OCI-LY7 (cell line): ENCODE measurements around the gene USP25. TPM values are rescaled to one million over a fixed set of nuclear protein-coding genes. Genes with fewer than 3 reads are reported as not detected.

ENCODE experiments used
- BruUV-seq: library from RNA; stranded (reverse); fragments of 400-500 nt; replicated peaks from 2 replicates; lab custom pipeline; 2021; lab: Mats Ljungman, UMichigan
- CTCF ChIA-PET: fragments of 300-600 bp; sonication (Branson Sonifier 250); formaldehyde crosslinking; loops from one replicate; lab custom pipeline; 2022; ENCODE audit warnings: antibody characterized with exemption; ENCODE audit not compliant: unreplicated experiment; lab: Charles Lee
- POLR2A ChIA-PET: fragments of 300-600 bp; sonication (Branson Sonifier 250); formaldehyde crosslinking; loops from one replicate; lab custom pipeline; 2022; ENCODE audit warnings: antibody characterized with exemption; lab: Charles Lee
- DNase-seq: peaks from one replicate; pipeline ENCODE4 v3.0.0-alpha.2; 2015; ENCODE audit warnings: low spot score
- H2AFZ ChIP-seq: fragments of 200-600 bp; sonication (generic), shearing (Covaris generic); 2 replicates; pipeline ENCODE4 v1.6.1; 2014; ENCODE audit warnings: mild to moderate bottlenecking, antibody characterized with exemption, low read length, moderate library complexity
- H3K27ac ChIP-seq: fragments of 200-600 bp; sonication (generic); 2 replicates; pipeline ENCODE4 v1.5.1; 2014; ENCODE audit warnings: mixed run types, low read depth, mild to moderate bottlenecking, moderate library complexity, low read length, inconsistent platforms; ENCODE audit not compliant: poor library complexity, severe bottlenecking
- H3K36me3 ChIP-seq: fragments of 200-600 bp; sonication (generic); 2 replicates; pipeline ENCODE4 v1.6.1; 2014; ENCODE audit warnings: mild to moderate bottlenecking, antibody characterized with exemption, low read length, moderate library complexity, mixed read lengths; ENCODE audit not compliant: insufficient read depth
- H3K4me1 ChIP-seq: fragments of 200-600 bp; sonication (generic); 2 replicates; pipeline ENCODE4 v1.5.1; 2014; ENCODE audit warnings: mild to moderate bottlenecking, low read length; ENCODE audit not compliant: insufficient read depth, poor library complexity, severe bottlenecking
- H3K4me2 ChIP-seq: fragments of 200-600 bp; sonication (generic); 2 replicates; pipeline ENCODE4 v1.6.1; 2014; ENCODE audit warnings: mild to moderate bottlenecking, low read length
- H3K4me3 ChIP-seq: fragments of 200-600 bp; sonication (generic); 2 replicates; pipeline ENCODE4 v1.5.1; 2014; ENCODE audit warnings: mild to moderate bottlenecking, low read depth, low read length; ENCODE audit not compliant: poor library complexity, severe bottlenecking
- H3K79me2 ChIP-seq: fragments of 200-600 bp; sonication (generic); 2 replicates; pipeline ENCODE4 v1.6.1; 2016; ENCODE audit warnings: low read depth, mild to moderate bottlenecking, low read length, moderate library complexity, mixed read lengths; ENCODE audit not compliant: insufficient read depth
- H3K9me2 ChIP-seq: fragments of 200-600 bp; sonication (generic); 2 replicates; pipeline ENCODE4 v1.6.1; 2016; ENCODE audit warnings: mild to moderate bottlenecking, low read length, mixed read lengths; ENCODE audit not compliant: insufficient read depth
- H3K9me3 ChIP-seq: fragments of 200-600 bp; sonication (generic); 2 replicates; pipeline ENCODE4 v1.6.1; 2014; ENCODE audit warnings: mild to moderate bottlenecking, mixed run types, low read length, mixed read lengths
- H4K20me1 ChIP-seq: fragments of 200-600 bp; sonication (generic); 2 replicates; pipeline ENCODE4 v1.6.1; 2014; ENCODE audit warnings: mild to moderate bottlenecking, antibody characterized with exemption, low read length, moderate library complexity, mixed read lengths; ENCODE audit not compliant: insufficient read depth
- EZH2phosphoT487 ChIP-seq: fragments of 200-600 bp; sonication (generic); IDR thresholded peaks from 2 replicates; pipeline ENCODE4 v1.6.1; 2018; ENCODE audit warnings: low read depth, borderline replicate concordance, mild to moderate bottlenecking, mixed run types, antibody characterized with exemption, low read length, moderate library complexity, mixed read lengths
- intact Hi-C: fragments of 100-400 bp; cut with micrococcal nuclease; formaldehyde crosslinking; loops from one replicate; pipeline ENCODE4 v1.10.0; 2022; ENCODE audit not compliant: unreplicated experiment
- total RNA-seq, 2 experiments: library from RNA; depleted of rRNA in 1 of 2; stranded (reverse); fragments of >200 nt in 1 of 2; shearing (Covaris generic) in 1 of 2; gene quantifications; 2 replicates each; pipeline ENCODE4 v1.2.3, GENCODE V29; 2014 to 2022
- TF ChIP-seq, protein P1 (sequence below): fragments of 200-600 bp; sonication (generic); conservative IDR thresholded peaks from 2 replicates; pipeline ENCODE4 v1.5.1; 2014; ENCODE audit warnings: mild to moderate bottlenecking, antibody characterized with exemption, low read length, moderate library complexity, mixed read lengths

USP25 gene
- total RNA-seq, 2 experiments from 2014 or later, result 25.1 to 28.1 TPM

- CTCF ChIA-PET, result no interaction called here
- Histone ChIP-seq H4K20me1 (no peaks in the 10 kb centered on the region), H3K36me3 (no peaks in the 10 kb centered on the region), H3K9me2 (no peaks in the 10 kb centered on the region), H3K4me1 (no peaks in the 10 kb centered on the region), H3K4me3 (no peak overlapping the region), H3K4me2 (no peak overlapping the region), H3K9me3 (no peaks in the 10 kb centered on the region), H3K27ac (no peak overlapping the region), H2AFZ (no peak overlapping the region), H3K79me2 (no peaks in the 10 kb centered on the region)
- intact Hi-C loops, result no loop called here
- no peak for DNase-seq
- no TSS peak for BruUV-seq
- POLR2A ChIA-PET, result interaction anchor here (0.5 to 1.0 kb wide), 3 partner anchors 10 to 869 kb away, joined by 3 to 5 read pairs (median 3); no protein-coding TSS in a partner anchor
- no peak for TF ChIP-seq EZH2phosphoT487
- TF ChIP-seq, protein P1, sequence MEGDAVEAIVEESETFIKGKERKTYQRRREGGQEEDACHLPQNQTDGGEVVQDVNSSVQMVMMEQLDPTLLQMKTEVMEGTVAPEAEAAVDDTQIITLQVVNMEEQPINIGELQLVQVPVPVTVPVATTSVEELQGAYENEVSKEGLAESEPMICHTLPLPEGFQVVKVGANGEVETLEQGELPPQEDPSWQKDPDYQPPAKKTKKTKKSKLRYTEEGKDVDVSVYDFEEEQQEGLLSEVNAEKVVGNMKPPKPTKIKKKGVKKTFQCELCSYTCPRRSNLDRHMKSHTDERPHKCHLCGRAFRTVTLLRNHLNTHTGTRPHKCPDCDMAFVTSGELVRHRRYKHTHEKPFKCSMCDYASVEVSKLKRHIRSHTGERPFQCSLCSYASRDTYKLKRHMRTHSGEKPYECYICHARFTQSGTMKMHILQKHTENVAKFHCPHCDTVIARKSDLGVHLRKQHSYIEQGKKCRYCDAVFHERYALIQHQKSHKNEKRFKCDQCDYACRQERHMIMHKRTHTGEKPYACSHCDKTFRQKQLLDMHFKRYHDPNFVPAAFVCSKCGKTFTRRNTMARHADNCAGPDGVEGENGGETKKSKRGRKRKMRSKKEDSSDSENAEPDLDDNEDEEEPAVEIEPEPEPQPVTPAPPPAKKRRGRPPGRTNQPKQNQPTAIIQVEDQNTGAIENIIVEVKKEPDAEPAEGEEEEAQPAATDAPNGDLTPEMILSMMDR, result no peak
These were observed 112.2 kb downstream of the USP25 start for GRCh38 chr21:15841856-15842564.

- intact Hi-C loops, result no loop called here
- Histone ChIP-seq H3K4me1 (no peaks in the 10 kb centered on the region), H3K4me3 (no peak overlapping the region), H3K9me3 (no peaks in the 10 kb centered on the region), H4K20me1 (no peaks in the 10 kb centered on the region), H2AFZ (no peak overlapping the region), H3K4me2 (no peak overlapping the region), H3K9me2 (no peaks in the 10 kb centered on the region), H3K27ac (no peak overlapping the region), H3K36me3 (no peaks in the 10 kb centered on the region), H3K79me2 (no peaks in the 10 kb centered on the region)
- POLR2A ChIA-PET, result no interaction called here
- CTCF ChIA-PET, result no interaction called here
- BruUV-seq, result no TSS peak
- no peak for TF ChIP-seq EZH2phosphoT487
- TF ChIP-seq, protein P1, result no peak
- no peak for DNase-seq
These were observed 112.7 kb downstream of the USP25 start for GRCh38 chr21:15842565-15842880.

- H3K9me3 ChIP-seq, result no peaks in the 10 kb centered on the region
- no peak for TF ChIP-seq EZH2phosphoT487
- TF ChIP-seq, protein P1, result no peak
These were observed 114.0 kb downstream of the USP25 start for GRCh38 chr21:15843766-15844165.

More at GRCh38 chr21:15843766-15844165, 114.0 kb downstream of the USP25 start:
- POLR2A ChIA-PET, result interaction anchor here (0.9 to 1.3 kb wide), 2 partner anchors 9 to 11 kb away, joined by 3 to 4 read pairs; no protein-coding TSS in a partner anchor
- H3K4me3 ChIP-seq, result no peak overlapping the region
- no peaks in the 10 kb centered on the region for H3K4me1 ChIP-seq
- no peaks in the 10 kb centered on the region for H4K20me1 ChIP-seq
- CTCF ChIA-PET, result no interaction called here
- intact Hi-C loops, result no loop called here
- no peak overlapping the region for H3K27ac ChIP-seq
- no peak overlapping the region for H3K4me2 ChIP-seq
- no peak for DNase-seq
- BruUV-seq, result no TSS peak
- no peaks in the 10 kb centered on the region for H3K36me3 ChIP-seq
- H3K9me2 ChIP-seq, result no peaks in the 10 kb centered on the region
- no peak overlapping the region for H2AFZ ChIP-seq
- no peaks in the 10 kb centered on the region for H3K79me2 ChIP-seq
